KOPT-K1 (cell line): ENCODE results near the gene HLA-DRA.

Source experiments
- H3K27ac ChIP-seq: fragments of 200-600 bp; sonication (generic); 2 replicates; pipeline ENCODE4 v1.5.1; 2016; ENCODE audit warnings: antibody characterized with exemption, mild to moderate bottlenecking, low read depth, low read length; ENCODE audit not compliant: poor library complexity, severe bottlenecking
- H3K36me3 ChIP-seq: fragments of 200-600 bp; sonication (generic); 2 replicates; pipeline ENCODE4 v1.5.1; 2017; ENCODE audit warnings: antibody characterized with exemption, mild to moderate bottlenecking, low read length, moderate library complexity; ENCODE audit not compliant: insufficient read depth
- H3K9me3 ChIP-seq: fragments of 200-600 bp; sonication (generic); 2 replicates; pipeline ENCODE4 v1.5.1; 2017; ENCODE audit warnings: antibody characterized with exemption, low read length, mild to moderate bottlenecking; ENCODE audit not compliant: insufficient read depth, poor library complexity, severe bottlenecking

Gene HLA-DRA

DNA sequence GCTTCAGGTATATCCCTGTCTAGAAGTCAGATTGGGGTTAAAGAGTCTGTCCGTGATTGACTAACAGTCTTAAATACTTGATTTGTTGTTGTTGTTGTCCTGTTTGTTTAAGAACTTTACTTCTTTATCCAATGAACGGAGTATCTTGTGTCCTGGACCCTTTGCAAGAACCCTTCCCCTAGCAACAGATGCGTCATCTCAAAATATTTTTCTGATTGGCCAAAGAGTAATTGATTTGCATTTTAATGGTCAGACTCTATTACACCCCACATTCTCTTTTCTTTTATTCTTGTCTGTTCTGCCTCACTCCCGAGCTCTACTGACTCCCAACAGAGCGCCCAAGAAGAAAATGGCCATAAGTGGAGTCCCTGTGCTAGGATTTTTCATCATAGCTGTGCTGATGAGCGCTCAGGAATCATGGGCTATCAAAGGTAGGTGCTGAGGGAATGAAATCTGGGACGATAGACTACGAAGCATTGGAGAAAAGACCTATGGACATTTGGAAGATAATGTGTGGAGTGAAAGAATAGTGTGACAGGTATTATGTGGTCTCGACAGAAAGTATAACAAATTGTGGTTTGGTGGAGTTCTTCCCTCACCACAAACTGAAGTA is at the start of gene HLA-DRA:
TSS of gene HLA-DRA (plus strand) at position 286 of the 613 bp plus-strand sequence. CDS start at position 350, 64 bp downstream.
- no peaks in the 10 kb centered on the region for H3K36me3 ChIP-seq
- H3K9me3 ChIP-seq, result no peaks in the 10 kb centered on the region
- H3K27ac ChIP-seq, result no peak within 1 kb of the TSS

DNA sequence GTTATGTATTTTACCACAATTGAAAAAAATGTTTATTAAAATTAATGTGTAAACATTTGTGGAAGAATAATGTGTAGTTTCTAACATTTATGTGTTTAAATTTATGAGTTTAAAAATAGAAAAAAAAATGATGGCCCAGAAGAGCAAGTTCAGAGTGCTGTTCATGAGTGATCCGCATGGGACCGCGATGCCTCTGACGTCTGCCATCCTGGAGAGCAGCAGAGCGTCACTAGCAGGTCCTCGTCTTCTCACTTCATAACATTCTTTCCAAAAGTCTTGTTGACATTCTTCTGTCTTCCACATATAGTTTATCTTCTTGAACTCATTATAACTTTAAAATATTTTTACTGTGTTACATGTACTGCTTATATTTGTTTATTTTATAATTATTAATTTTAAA is 48.2 kb upstream of the HLA-DRA start:
- no peaks in the 10 kb centered on the region for H3K36me3 ChIP-seq
- H3K9me3 ChIP-seq, result no peaks in the 10 kb centered on the region
- H3K27ac ChIP-seq, result no peak overlapping the region

DNA sequence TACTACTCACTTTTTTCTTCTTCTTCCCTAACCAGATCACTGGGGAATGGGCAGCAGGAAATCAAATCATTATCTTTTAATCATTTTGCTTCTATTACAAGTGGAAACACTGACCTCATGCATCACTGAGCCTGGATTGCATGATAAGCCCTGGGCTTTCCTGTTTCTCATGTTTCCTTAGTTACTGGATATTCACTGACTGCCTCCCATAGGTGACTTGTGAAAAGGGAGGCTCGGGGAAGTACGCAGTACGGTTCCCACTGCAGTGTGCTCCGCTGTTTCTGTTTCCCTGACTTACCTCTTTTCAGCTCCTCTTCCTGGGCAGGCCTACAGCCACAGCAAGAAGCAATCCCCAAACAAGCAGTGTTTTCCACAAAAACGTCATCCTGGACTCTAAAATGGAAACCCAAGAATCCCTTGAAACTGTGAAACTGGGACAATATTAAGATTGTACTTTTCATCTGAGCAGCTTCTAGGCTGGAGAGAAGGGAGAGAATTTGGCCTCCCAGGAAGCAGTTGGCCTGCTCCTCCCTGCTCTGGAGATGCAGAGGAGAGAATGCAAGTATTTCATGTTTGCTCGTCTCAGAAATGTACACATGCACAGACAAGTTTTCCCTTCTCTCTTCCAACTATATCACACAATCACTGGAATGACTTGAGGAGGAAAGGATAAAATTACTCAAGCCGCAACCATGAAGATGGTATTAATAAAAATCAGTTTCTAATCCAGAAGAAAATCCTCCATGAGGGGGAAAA is 45.8 kb upstream of the HLA-DRA start:
- Histone ChIP-seq H3K36me3 (no peaks in the 10 kb centered on the region), H3K27ac (no peak overlapping the region)

DNA sequence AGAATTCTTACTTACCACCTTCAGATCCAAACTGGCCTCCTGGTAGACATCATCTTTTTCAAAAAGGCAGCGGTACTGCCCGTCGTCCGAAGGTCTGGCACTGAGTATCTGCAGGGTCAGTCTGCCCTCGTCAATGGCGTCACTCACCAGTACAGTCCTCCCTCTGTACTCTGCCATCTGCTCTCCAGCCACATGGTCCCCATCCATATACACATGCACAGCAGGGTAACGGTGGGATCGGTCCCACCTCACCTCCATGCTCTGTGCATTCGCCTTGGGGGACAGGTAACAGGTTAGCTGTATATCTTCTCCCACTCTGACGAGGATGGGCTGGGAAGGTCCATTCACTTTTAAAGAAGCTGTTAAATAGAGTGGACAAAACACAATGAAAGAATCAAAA is 43.7 kb upstream of the HLA-DRA start:
- no peaks in the 10 kb centered on the region for H3K9me3 ChIP-seq
- H3K27ac ChIP-seq, result no peak overlapping the region
- no peaks in the 10 kb centered on the region for H3K36me3 ChIP-seq

More for the DNA sequence above, 45.8 kb upstream of the HLA-DRA start:
- no peaks in the 10 kb centered on the region for H3K9me3 ChIP-seq

DNA sequence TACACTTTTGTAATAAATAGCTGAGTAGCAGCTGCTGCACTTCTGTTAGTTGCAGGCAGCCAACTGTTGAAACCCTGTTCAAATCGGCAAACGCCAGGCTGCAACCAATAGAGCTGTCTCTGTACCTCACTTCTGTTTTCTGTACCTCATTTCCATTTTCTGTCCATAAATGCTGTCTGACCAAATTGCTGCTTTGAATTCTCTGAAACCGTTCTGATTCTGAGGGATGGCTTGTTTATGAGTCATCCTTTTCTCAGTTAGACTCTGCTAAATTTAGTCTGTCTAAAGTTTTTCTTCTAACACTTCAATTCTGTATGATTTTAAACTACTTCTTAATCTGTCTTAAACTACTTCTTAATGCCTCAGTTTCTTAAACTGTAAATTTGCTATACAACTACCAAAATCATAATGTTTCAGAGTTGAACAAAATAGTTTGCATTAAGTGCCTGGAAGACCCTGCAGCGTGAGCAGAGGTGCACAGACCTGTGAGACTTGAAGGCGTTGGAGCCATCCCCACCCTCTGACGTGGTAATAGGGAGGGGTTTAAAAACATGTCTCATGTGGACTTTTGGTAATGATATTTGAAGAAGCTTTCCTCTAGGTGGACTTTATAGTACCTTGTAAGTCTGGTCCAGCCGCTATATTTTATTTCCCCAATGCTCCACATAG is 42.3 kb upstream of the HLA-DRA start:
- no peaks in the 10 kb centered on the region for H3K36me3 ChIP-seq
- H3K9me3 ChIP-seq, result no peaks in the 10 kb centered on the region
- H3K27ac ChIP-seq, result no peak overlapping the region

DNA sequence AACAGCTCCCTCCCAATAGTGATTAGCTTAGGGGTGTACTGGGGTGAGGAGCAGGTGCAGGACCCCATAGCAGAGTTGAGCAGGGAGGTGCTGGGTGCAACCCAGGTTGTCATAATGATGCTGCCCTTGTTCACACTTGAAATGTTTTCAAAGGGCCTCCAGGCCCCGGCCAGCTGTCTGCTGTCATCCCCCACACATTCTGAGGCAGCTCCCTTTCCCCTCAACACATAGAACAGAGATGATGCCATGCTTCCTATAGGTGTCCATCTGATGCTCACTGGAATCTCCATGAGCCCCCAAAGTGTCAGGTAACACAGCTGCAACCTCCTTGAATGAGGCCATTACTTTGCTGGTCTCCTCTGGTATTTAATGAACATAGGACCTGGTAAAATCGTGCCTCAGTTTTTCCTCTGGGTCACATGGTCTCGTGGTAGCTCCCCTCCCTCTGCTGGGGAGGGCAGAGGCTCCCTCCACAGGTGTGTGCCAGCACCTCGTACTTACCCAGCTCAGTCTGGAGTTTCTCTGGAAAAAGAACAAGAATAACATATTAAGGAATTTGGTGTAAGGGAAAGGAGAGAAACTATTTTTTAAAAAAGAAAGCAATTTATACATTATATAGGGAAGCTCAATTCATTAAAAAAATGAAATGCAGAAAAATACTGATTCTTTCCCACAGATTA is 38.3 kb upstream of the HLA-DRA start:
- Histone ChIP-seq H3K9me3 (no peaks in the 10 kb centered on the region), H3K27ac (no peak overlapping the region), H3K36me3 (no peaks in the 10 kb centered on the region)

DNA sequence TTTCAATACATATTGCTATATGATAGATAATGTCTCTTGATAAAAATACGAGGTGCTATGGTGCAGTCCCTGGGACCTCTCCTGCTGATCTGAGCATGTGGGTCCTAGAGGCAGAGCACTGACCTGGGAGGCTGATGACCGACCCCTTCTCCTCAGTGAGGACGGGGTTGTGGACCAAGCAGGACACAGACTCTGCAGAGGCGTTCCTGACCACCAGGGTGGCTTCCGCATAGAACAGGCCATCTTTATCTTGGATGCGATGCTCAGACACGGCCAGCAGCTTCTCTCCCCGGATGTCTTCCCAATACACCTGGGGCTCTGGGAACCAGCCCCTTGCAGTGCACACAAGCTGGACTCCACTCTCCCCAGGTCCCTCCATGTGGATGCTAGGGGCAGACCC is 36.9 kb upstream of the HLA-DRA start:
- Histone ChIP-seq H3K9me3 (no peaks in the 10 kb centered on the region), H3K27ac (no peak overlapping the region), H3K36me3 (no peaks in the 10 kb centered on the region)

DNA sequence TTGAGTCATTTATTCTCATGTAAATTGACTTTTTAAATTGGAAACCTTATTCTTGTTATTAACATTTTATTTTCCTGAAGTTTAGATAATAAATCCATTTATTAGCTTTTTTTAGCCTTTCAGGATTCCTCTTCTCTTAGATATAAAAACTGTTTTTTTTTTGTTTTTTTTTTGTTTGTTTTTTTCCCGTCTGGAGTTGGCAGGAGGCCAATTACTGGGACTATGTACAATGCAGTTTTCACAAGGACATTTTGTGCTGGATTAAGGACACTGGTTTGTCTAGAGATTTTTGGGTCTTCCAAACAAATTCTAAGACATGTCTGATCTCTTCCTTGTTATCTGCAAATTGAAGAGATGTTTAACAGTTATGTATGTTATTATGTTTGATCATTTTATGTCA is 34.0 kb upstream of the HLA-DRA start:
- no peak overlapping the region for H3K27ac ChIP-seq

DNA sequence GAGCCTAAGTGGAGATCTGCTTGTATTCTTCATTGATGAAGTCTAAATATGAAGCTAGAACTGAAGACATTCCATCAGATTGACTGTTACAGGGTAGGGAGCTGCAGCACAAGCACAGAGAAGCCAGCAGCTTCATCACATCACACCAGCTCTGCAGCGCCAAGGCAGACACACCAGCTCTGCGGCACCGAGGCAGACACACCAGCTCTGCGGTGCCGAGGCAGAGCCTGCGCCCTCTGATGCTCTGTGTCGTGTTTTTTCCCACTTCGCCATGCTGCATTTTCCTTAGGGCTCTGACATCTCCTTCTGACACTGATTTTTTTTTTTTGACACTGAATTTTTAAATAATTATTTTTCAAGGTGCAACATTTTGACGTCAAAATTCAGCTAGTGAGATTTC is 33.5 kb upstream of the HLA-DRA start:
- no peaks in the 10 kb centered on the region for H3K9me3 ChIP-seq
- H3K36me3 ChIP-seq, result no peaks in the 10 kb centered on the region
- H3K27ac ChIP-seq, result no peak overlapping the region

More for the DNA sequence above, 34.0 kb upstream of the HLA-DRA start:
- Histone ChIP-seq H3K36me3 (no peaks in the 10 kb centered on the region), H3K9me3 (no peaks in the 10 kb centered on the region)

DNA sequence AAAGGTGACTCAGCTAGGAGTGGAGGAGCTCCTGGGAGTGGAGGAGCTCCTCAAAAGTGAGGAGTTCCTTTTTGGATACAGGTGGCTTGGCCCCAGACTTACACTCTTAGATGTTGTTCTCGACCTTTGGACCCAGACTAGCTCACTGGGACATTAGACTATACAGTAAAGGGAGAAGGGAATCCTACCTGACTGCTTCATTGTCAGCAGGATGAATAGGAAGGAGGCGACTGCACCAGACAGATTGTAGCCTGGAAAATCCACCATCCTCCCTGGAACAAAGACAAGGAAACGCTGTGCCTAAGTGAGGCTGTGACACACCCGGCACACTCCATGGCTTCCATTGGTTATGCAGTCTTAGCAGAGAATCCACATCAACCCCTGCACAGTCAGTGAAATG is 32.8 kb upstream of the HLA-DRA start, which contains the start of gene BTNL2:
TSS of gene BTNL2 (minus strand) at position 325 of the 400 bp plus-strand sequence. CDS start at position 267, 58 bp downstream.
- Histone ChIP-seq H3K36me3 (no peaks in the 10 kb centered on the region), H3K27ac (no peak within 1 kb of the TSS), H3K9me3 (no peaks in the 10 kb centered on the region)

DNA sequence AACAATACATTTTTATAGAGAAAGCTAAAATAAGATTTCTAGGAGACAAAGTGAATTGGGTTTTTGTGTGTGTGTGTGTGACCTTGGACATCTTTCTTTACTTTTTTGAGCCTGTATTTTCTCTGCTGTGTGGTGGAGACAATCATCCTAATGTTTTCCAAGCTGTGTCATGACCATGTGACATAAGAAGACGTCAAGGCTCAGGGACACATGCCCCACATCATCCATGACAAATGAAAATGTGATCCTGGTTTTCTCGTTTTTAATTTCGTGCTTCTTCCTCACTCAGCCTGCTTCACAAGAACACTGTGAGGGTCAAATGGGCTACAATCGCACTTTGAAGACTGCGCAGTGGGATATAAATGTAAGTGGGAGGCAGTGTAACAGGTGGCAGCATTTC is 28.8 kb upstream of the HLA-DRA start:
- H3K36me3 ChIP-seq, result no peaks in the 10 kb centered on the region
- no peaks in the 10 kb centered on the region for H3K9me3 ChIP-seq
- H3K27ac ChIP-seq, result no peak overlapping the region

DNA sequence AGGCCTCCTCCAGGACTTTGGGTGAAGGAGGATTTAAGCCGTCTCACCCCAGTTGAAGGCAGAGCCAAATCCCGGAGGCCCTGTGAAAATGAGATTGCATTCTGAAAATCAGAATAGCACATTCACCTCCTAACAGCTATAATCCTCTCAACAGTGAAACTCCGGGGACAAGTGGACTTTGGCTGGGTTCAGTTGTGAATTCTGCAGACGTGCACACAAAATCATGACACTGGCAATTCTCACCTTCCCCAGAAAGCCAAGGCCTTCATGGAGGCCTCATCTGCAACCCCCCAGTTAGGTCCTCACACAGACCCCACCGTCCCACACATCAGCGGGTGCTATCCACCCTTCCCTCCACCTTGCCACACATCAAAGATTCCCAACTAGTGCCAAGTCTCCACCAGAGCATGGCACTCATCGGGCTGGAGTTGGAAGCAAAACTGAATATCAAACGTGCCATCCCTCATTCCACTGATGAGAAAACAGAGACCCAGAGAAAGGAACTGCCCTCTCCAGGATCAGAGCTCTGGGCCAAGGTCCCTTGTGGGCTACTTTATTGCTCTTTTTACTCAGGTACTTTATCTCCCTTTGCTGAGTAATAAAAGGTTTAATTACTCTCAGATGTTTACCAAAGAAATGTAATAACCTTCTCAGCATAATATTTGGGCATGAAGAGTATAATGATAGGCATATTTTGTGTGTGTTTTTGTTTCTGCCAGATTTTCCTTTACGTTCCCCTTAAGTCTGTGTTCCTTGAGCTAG is 27.9 kb upstream of the HLA-DRA start:
- H3K9me3 ChIP-seq, result no peaks in the 10 kb centered on the region
- H3K27ac ChIP-seq, result no peak overlapping the region
- H3K36me3 ChIP-seq, result no peaks in the 10 kb centered on the region

DNA sequence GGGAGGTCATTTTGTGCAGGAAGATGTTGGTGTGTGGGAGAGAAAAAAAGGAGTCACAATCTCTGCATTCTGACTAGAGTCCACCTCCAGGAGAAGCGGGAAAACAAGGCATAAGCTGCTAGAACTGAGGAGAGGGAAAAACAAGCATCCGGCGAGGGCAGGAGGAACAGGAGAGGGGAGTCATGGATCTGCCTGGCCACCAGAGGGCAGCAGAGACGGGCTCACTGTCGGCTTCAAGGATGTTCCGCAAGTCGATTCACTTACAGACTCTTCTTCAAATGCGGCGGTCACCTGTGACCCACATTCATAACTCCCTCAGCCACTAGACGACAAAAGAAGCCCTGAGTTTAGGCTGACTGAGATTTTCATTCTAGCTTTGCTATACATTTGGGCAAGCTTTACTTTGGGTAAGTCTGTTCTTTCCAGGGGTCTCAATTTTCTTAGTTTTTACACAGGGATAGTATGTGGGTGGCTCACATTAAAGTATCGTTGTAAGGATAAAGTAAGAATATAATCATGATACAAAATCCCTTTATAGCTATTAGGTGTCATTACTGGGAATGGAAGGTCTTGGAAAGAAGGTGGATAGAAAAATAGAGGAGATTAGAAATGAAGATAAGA is 26.1 kb upstream of the HLA-DRA start:
- no peaks in the 10 kb centered on the region for H3K9me3 ChIP-seq
- no peaks in the 10 kb centered on the region for H3K36me3 ChIP-seq
- no peak overlapping the region for H3K27ac ChIP-seq

DNA sequence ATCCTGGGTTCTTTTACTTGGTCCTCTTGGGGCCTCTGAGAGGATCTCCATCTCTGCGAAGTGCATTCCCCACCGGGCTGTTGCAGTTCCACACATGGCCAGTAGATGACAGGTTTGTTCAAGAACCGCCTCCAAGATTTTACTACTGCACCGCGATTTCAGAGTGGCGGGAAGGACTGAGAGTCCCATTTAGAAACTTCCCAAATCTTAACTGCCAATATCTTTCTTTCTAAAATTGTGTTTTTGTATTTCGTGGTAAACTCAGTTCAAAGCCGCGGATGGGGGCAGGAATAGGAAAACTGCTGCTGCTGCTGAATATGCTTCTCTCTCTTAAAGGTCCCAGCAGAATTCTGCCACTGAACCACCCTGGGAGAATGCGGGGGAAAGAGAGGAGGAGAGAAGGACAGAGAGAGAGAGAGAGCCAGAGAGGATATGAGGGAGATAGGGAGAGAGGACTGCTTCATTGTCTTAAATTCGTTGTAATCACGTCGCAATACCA is 24.1 kb upstream of the HLA-DRA start:
- Histone ChIP-seq H3K27ac (no peak overlapping the region), H3K9me3 (no peaks in the 10 kb centered on the region), H3K36me3 (no peaks in the 10 kb centered on the region)
